HepG2 (cell line): ENCODE results near the gene TLE7. TPM values are rescaled to one million over a fixed set of nuclear protein-coding genes. Genes with fewer than 3 reads are reported as not detected.

Source experiments
- AHR ChIP-seq: IDR thresholded peaks from 2 replicates; pipeline ENCODE4 v1.6.1; 2018; ENCODE audit warnings: missing genetic modification reagents, missing compliant biosample characterization
- CBFB ChIP-seq: sonication (generic); formaldehyde crosslinking; IDR thresholded peaks from 2 replicates; pipeline ENCODE4 v1.4.0; 2020; ENCODE audit warnings: missing genetic modification reagents
- EEA1 ChIP-seq: sonication (generic); formaldehyde crosslinking; IDR thresholded peaks from 2 replicates; pipeline ENCODE4 v1.5.1; 2020; ENCODE audit warnings: mild to moderate bottlenecking, missing genetic modification reagents, borderline replicate concordance
- ELF1 ChIP-seq: sonication (generic); formaldehyde crosslinking; IDR thresholded peaks from 2 replicates; pipeline ENCODE4 v1.4.0; 2020; ENCODE audit warnings: missing genetic modification reagents
- ELF3 ChIP-seq: IDR thresholded peaks from 2 replicates; pipeline ENCODE4 v1.6.1; 2016; ENCODE audit warnings: missing genetic modification reagents, missing compliant biosample characterization
- JUN ChIP-seq: sonication (generic); formaldehyde crosslinking; IDR thresholded peaks from 2 replicates; pipeline ENCODE4 v1.4.0; 2020; ENCODE audit warnings: mild to moderate bottlenecking, missing genetic modification reagents
- KDM6A ChIP-seq: IDR thresholded peaks from 2 replicates; pipeline ENCODE4 v1.6.1; 2016; ENCODE audit warnings: low read depth
- KMT2A ChIP-seq: sonication (generic); formaldehyde crosslinking; IDR thresholded peaks from 2 replicates; pipeline ENCODE4 v1.4.0; 2020; ENCODE audit warnings: missing genetic modification reagents
- ONECUT2 ChIP-seq: sonication (generic); formaldehyde crosslinking; IDR thresholded peaks from 2 replicates; pipeline ENCODE4 v1.4.0; 2020; ENCODE audit warnings: missing genetic modification reagents
- POLR2AphosphoS5 ChIP-seq: IDR thresholded peaks from 2 replicates; pipeline ENCODE4 v1.6.1; 2012; ENCODE audit warnings: low read depth, low read length
- RBFOX2 ChIP-seq: fragments of 200-400 bp; formaldehyde crosslinking; IDR thresholded peaks from 2 replicates; pipeline ENCODE4 v1.6.1; 2017; ENCODE audit warnings: low read depth, mild to moderate bottlenecking, low read length
- ZFYVE20 ChIP-seq: sonication (generic); formaldehyde crosslinking; IDR thresholded peaks from 2 replicates; pipeline ENCODE4 v1.8.0; 2023; ENCODE audit warnings: low read depth, mild to moderate bottlenecking, moderate library complexity, missing genetic modification reagents, borderline replicate concordance
- ZMYM4 ChIP-seq: sonication (generic); formaldehyde crosslinking; IDR thresholded peaks from 2 replicates; pipeline ENCODE4 v1.8.1; 2023; ENCODE audit warnings: mild to moderate bottlenecking, missing genetic modification reagents
- ZNF264 ChIP-seq: sonication (generic); formaldehyde crosslinking; IDR thresholded peaks from 2 replicates; pipeline ENCODE4 v1.4.0; 2020; ENCODE audit warnings: missing genetic modification reagents
- ZNF451 ChIP-seq: sonication (generic); formaldehyde crosslinking; IDR thresholded peaks from 2 replicates; pipeline ENCODE4 v1.5.0; 2020; ENCODE audit warnings: mild to moderate bottlenecking, missing genetic modification reagents
- ZNF563 ChIP-seq: sonication (generic); formaldehyde crosslinking; IDR thresholded peaks from 2 replicates; pipeline ENCODE4 v1.8.0; 2022; ENCODE audit warnings: mild to moderate bottlenecking, moderate library complexity, missing genetic modification reagents
- ZNF567 ChIP-seq: sonication (generic); formaldehyde crosslinking; IDR thresholded peaks from 2 replicates; pipeline ENCODE4 v1.8.1; 2023; ENCODE audit warnings: mild to moderate bottlenecking, missing genetic modification reagents, borderline replicate concordance
- polyA plus RNA-seq, 8 experiments: library from polyadenylated mRNA; depleted of rRNA in 3 of 8; stranded (reverse) in 7 of 8; unstranded in 1 of 8; fragments of >200 nt; fragmentation: Illumina TruSeq in 4 of 8; extraction: Trizol in 4 of 8; gene quantifications; 2 replicates each; pipeline versions ENCODE4 v1.2.1 to v1.2.3, GENCODE V29; 2011 to 2016; ENCODE audit warnings: low read depth in 4 of 8, missing spikeins in 1 of 8, mixed read lengths in 1 of 8; ENCODE audit not compliant: insufficient read depth in 1 of 8
- total RNA-seq, 5 experiments: library from RNA; depleted of rRNA; stranded (reverse); fragments of >200 nt; fragmentation: Illumina TruSeq; extraction: Trizol; gene quantifications; 2 replicates each; pipeline ENCODE4 v1.2.3, GENCODE V29; 2016; ENCODE audit warnings: low read depth in 1 of 5
- TF ChIP-seq, protein P1 (sequence below): sonication (generic); formaldehyde crosslinking; IDR thresholded peaks from 2 replicates; pipeline ENCODE4 v1.8.1; 2023; ENCODE audit warnings: mild to moderate bottlenecking, inconsistent platforms, moderate library complexity, missing genetic modification reagents, borderline replicate concordance
- TF ChIP-seq, protein P2 (sequence below): sonication (generic); formaldehyde crosslinking; IDR thresholded peaks from 2 replicates; pipeline ENCODE4 v1.5.1; 2020; ENCODE audit warnings: mild to moderate bottlenecking, missing genetic modification reagents
- TF ChIP-seq, protein P3 (sequence below): sonication (generic); formaldehyde crosslinking; IDR thresholded peaks from 2 replicates; pipeline ENCODE4 v1.4.0; 2020; ENCODE audit warnings: missing genetic modification reagents, borderline replicate concordance

TLE7 gene
- total and polyA plus RNA-seq, 2 of the 13 experiments (the other 11 are each of a cell fraction or from before 2014, with no cell fraction given): not detected

DNA sequence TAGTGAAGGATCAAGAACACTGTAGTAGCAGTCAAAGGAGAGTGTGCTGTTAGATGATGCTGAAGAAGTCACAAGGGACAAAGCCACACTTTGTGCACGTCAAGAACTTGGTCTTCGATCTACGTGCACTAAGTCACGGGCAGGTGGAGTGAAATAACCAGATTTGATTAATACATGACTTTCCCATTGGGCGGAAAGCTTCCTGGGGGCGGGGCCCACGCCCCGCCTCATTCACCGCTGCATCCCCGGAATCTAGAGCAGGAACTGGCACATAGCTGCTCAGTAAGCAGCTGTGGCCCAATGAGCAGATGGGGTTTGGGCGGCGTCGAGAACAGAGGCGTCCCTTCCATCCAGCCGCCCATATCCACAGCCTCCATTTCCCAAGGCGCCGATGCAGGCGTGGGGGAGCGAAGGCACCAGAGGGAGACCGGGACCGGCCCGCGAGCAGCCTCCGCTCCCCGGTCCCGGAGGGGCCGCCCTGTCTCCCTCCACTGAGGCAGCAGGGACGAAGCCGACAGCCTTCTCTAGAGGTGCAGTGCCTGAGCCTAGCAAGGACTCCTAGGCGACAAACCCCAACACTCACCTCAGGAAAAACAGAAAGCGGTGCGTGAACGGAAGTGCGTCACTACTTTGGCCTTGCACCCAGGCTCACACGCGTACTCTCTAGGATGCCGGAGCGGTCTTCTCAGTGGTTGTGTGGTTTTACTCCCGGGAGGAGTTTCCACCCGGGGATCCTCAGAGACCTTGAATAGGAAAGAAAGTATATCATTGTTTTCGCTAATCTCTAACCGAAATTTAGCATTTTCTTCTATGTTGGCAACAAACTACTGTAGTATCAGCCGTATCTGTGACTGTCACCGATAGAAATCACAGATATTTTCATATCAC, 42.4 kb upstream of the TLE7 start (continued):
- TF ChIP-seq, protein P1, sequence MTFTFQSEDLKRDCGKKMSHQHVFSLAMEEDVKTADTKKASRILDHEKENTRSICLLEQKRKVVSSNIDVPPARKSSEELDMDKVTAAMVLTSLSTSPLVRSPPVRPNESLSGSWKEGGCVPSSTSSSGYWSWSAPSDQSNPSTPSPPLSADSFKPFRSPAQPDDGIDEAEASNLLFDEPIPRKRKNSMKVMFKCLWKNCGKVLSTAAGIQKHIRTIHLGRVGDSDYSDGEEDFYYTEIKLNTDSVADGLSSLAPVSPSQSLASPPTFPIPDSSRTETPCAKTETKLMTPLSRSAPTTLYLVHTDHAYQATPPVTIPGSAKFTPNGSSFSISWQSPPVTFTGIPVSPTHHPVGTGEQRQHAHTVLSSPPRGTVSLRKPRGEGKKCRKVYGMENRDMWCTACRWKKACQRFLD (CRISPR knock-in tag): peak; percentile 86; the same call in 1 of the 2 replicates
- TF ChIP-seq CBFB (CRISPR knock-in tag): peak; percentile 72; the same call in 1 of the 2 replicates
- TF ChIP-seq RBFOX2: peak; percentile 93
- TF ChIP-seq ZNF567 (CRISPR knock-in tag): peak; percentile 60; the same call in 1 of the 2 replicates
- no peak for TF ChIP-seq ZFYVE20 (CRISPR knock-in tag)
- peak; percentile 77 for TF ChIP-seq ELF1
- TF ChIP-seq KDM6A (CRISPR knock-in tag): no peak
- peak; percentile 61 for TF ChIP-seq ELF3 (CRISPR knock-in tag)
- 0 out of 2 replicates have a peak, but pooled peaks have one; percentile 26 for TF ChIP-seq JUN (CRISPR knock-in tag)
- TF ChIP-seq ONECUT2 (CRISPR knock-in tag): no peak
- peak; percentile 87 for TF ChIP-seq POLR2AphosphoS5
- TF ChIP-seq EEA1: peak; percentile 88; the same call in 1 of the 2 replicates
- peak; percentile 52; the same call in 1 of the 2 replicates for TF ChIP-seq KMT2A
- TF ChIP-seq ZNF264 (CRISPR knock-in tag): 0 out of 2 replicates have a peak, but pooled peaks have one; percentile 38
- TF ChIP-seq ZMYM4: peak; percentile 78
- TF ChIP-seq, protein P2, sequence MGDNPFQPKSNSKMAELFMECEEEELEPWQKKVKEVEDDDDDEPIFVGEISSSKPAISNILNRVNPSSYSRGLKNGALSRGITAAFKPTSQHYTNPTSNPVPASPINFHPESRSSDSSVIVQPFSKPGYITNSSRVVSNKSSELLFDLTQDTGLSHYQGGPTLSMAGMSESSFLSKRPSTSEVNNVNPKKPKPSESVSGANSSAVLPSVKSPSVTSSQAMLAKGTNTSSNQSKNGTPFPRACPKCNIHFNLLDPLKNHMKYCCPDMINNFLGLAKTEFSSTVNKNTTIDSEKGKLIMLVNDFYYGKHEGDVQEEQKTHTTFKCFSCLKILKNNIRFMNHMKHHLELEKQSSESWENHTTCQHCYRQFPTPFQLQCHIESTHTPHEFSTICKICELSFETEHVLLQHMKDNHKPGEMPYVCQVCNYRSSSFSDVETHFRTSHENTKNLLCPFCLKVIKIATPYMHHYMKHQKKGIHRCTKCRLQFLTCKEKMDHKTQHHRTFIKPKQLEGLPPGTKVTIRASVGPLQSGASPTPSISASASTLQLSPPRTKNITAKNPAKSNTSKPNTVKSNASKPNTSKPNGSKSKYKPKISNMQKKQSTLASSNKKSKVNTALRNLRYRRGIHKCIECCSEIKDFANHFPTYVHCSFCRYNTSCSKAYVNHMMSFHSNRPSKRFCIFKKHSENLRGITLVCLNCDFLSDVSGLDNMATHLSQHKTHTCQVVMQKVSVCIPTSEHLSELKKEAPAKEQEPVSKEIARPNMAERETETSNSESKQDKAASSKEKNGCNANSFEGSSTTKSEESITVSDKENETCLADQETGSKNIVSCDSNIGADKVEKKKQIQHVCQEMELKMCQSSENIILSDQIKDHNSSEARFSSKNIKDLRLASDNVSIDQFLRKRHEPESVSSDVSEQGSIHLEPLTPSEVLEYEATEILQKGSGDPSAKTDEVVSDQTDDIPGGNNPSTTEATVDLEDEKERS (CRISPR knock-in tag): 0 out of 2 replicates have a peak, but pooled peaks have one; percentile 28
- peak; percentile 94 for TF ChIP-seq AHR (CRISPR knock-in tag)
- 0 out of 2 replicates have a peak, but pooled peaks have one; percentile 36 for TF ChIP-seq ZNF451 (CRISPR knock-in tag)
- peak; percentile 56; the same call in 1 of the 2 replicates for TF ChIP-seq ZNF563 (CRISPR knock-in tag)
- TF ChIP-seq, protein P3, sequence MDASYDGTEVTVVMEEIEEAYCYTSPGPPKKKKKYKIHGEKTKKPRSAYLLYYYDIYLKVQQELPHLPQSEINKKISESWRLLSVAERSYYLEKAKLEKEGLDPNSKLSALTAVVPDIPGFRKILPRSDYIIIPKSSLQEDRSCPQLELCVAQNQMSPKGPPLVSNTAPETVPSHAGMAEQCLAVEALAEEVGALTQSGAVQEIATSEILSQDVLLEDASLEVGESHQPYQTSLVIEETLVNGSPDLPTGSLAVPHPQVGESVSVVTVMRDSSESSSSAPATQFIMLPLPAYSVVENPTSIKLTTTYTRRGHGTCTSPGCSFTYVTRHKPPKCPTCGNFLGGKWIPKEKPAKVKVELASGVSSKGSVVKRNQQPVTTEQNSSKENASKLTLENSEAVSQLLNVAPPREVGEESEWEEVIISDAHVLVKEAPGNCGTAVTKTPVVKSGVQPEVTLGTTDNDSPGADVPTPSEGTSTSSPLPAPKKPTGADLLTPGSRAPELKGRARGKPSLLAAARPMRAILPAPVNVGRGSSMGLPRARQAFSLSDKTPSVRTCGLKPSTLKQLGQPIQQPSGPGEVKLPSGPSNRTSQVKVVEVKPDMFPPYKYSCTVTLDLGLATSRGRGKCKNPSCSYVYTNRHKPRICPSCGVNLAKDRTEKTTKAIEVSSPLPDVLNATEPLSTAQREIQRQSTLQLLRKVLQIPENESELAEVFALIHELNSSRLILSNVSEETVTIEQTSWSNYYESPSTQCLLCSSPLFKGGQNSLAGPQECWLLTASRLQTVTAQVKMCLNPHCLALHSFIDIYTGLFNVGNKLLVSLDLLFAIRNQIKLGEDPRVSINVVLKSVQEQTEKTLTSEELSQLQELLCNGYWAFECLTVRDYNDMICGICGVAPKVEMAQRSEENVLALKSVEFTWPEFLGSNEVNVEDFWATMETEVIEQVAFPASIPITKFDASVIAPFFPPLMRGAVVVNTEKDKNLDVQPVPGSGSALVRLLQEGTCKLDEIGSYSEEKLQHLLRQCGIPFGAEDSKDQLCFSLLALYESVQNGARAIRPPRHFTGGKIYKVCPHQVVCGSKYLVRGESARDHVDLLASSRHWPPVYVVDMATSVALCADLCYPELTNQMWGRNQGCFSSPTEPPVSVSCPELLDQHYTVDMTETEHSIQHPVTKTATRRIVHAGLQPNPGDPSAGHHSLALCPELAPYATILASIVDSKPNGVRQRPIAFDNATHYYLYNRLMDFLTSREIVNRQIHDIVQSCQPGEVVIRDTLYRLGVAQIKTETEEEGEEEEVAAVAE (CRISPR knock-in tag): 0 out of 2 replicates have a peak, but pooled peaks have one; percentile 39
